Calu3 (cell line): ENCODE measurements around the gene CDC25A. TPM values are rescaled to one million over a fixed set of nuclear protein-coding genes. Genes with fewer than 3 reads are reported as not detected.

ENCODE experiments used
- BruUV-seq: library from RNA; stranded (reverse); fragments of 400-500 nt; replicated peaks from 2 replicates; lab custom pipeline; 2021; lab: Mats Ljungman, UMichigan
- CTCF ChIA-PET: fragments of 300-600 bp; sonication (Branson Sonifier 250); formaldehyde crosslinking; loops from one replicate; lab custom pipeline; 2022; ENCODE audit warnings: antibody characterized with exemption; lab: Charles Lee
- DNase-seq: peaks from one replicate; pipeline ENCODE4 v3.0.0; 2022
- H3K27ac Mint-ChIP-seq: one replicate; pipeline ENCODE4 v1.8.0; 2022; ENCODE audit warnings: mixed read lengths; ENCODE audit not compliant: unreplicated experiment
- H3K27me3 Mint-ChIP-seq: one replicate; pipeline ENCODE4 v1.8.0; 2022; ENCODE audit warnings: mixed read lengths; ENCODE audit not compliant: unreplicated experiment
- H3K36me3 Mint-ChIP-seq: one replicate; pipeline ENCODE4 v1.8.0; 2022; ENCODE audit warnings: mild to moderate bottlenecking, moderate library complexity, mixed read lengths; ENCODE audit not compliant: insufficient read depth, unreplicated experiment
- H3K4me1 Mint-ChIP-seq: one replicate; pipeline ENCODE4 v1.8.0; 2022; ENCODE audit warnings: mild to moderate bottlenecking, low read depth, mixed read lengths; ENCODE audit not compliant: unreplicated experiment
- H3K4me3 Mint-ChIP-seq: one replicate; pipeline ENCODE4 v1.8.0; 2022; ENCODE audit warnings: mild to moderate bottlenecking, low read depth, moderate library complexity, mixed read lengths; ENCODE audit not compliant: unreplicated experiment
- H3K9me3 Mint-ChIP-seq: one replicate; pipeline ENCODE4 v1.8.0; 2022; ENCODE audit warnings: low read depth, mixed read lengths; ENCODE audit not compliant: unreplicated experiment
- CTCF ChIP-seq: fragments of 200-600 bp; IDR thresholded peaks from one replicate; pipeline ENCODE4 v1.8.0; 2022; ENCODE audit warnings: antibody characterized with exemption; ENCODE audit not compliant: unreplicated experiment
- intact Hi-C: fragments of 100-400 bp; cut with micrococcal nuclease; formaldehyde crosslinking; loops from one replicate; pipeline ENCODE4 v1.10.0; 2022; ENCODE audit not compliant: unreplicated experiment
- total RNA-seq: library from RNA; stranded (reverse); gene quantifications from 2 replicates; pipeline ENCODE4 v1.2.3, GENCODE V29; 2022

CDC25A gene
- total RNA-seq, 1 experiment from 2014 or later: 18.2 TPM

DNA sequence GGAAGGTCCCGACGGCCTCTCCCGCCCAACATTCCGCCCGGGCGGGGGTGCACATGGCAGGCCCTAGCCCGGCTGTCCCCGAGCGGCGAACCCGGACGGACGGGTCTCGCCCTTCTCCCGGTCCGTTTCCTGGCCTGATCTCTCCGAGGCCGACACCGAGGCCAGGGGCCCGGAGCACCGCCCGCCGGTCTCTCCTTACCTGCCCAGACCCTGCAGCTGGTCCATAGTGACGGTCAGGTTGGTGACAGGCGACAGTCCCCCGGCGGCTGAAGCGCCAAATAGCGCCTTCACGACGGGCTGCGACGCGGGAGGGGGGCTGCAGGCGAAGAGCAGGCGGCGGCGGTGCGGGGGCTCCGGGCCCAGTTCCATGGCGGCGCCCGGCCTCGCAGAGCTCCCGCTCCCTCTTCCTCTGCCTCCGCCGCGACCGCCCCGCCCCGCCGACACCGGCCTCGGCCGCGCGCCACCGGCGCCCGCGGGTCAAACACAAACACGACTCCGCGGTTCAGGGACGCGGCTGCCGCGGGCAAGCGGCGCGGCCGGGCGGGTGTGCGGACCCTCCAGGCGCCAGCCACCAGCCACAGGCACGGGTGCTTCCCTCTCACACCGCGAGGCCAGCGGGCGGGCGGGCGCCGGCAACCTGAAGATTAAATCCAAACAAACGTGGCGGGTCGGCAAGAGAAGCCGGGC lies 495 bp downstream of the CDC25A start:
- Mint-ChIP-seq H3K36me3 (peaks cover 33% of the 10 kb centered on the region), H3K4me1 (peaks cover 38% of the 10 kb centered on the region), H3K9me3 (no peaks in the 10 kb centered on the region), H3K27ac (peak overlapping the region; percentile 93), H3K4me3 (peak overlapping the region; percentile 97), H3K27me3 (no peaks in the 10 kb centered on the region)
- no TSS peak for BruUV-seq
- intact Hi-C loops: no loop called here
- TF ChIP-seq CTCF: no peak
- DNase-seq: peak; percentile 59
- CTCF ChIA-PET: interaction anchor here (0.5 kb wide), 1 partner anchor 257 kb away, joined by 3 read pairs; no protein-coding TSS in a partner anchor

DNA sequence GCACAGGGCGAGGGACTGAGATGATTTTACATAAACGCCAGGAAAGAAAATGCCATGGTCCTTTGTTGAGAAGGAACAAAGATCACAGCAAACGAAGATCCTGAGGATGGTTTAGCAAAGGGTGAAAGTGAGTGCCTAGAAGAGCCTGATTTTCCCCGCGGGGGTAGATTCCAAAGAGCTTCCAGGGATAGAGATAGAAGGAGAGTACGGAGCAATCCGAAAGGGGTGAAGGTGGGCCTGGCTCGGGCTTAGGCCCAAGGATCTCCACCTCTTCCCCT lies 977 bp downstream of the CDC25A start:
- no TSS peak for BruUV-seq
- no peak for TF ChIP-seq CTCF
- Mint-ChIP-seq H3K9me3 (no peaks in the 10 kb centered on the region), H3K4me3 (peak overlapping the region; percentile 97), H3K4me1 (peaks cover 38% of the 10 kb centered on the region), H3K36me3 (peaks cover 33% of the 10 kb centered on the region), H3K27me3 (no peaks in the 10 kb centered on the region), H3K27ac (peak overlapping the region; percentile 93)
- intact Hi-C loops: no loop called here
- no peak for DNase-seq
- CTCF ChIA-PET: no interaction called here

- H3K4me1 Mint-ChIP-seq: peaks cover 38% of the 10 kb centered on the region
- no peak for TF ChIP-seq CTCF
- intact Hi-C loops: no loop called here
- DNase-seq: no peak
- peaks cover 33% of the 10 kb centered on the region for H3K36me3 Mint-ChIP-seq
- no TSS peak for BruUV-seq
- peak overlapping the region; percentile 97 for H3K4me3 Mint-ChIP-seq
- H3K27me3 Mint-ChIP-seq: no peaks in the 10 kb centered on the region
- CTCF ChIA-PET: no interaction called here
- H3K9me3 Mint-ChIP-seq: no peaks in the 10 kb centered on the region
- H3K27ac Mint-ChIP-seq: peak overlapping the region; percentile 93
Observed at GRCh38 chr3:48186631-48187300, 1.5 kb downstream of the CDC25A start.

- peaks cover 26% of the 10 kb centered on the region for H3K4me1 Mint-ChIP-seq
- H3K27me3 Mint-ChIP-seq: no peaks in the 10 kb centered on the region
- H3K27ac Mint-ChIP-seq: no peak overlapping the region
- no peak overlapping the region for H3K4me3 Mint-ChIP-seq
- no TSS peak for BruUV-seq
- peaks cover 39% of the 10 kb centered on the region for H3K36me3 Mint-ChIP-seq
- CTCF ChIA-PET: no interaction called here
- no peak for TF ChIP-seq CTCF
- no peaks in the 10 kb centered on the region for H3K9me3 Mint-ChIP-seq
- intact Hi-C loops: no loop called here
- no peak for DNase-seq
Observed at GRCh38 chr3:48185129-48185528, 3.1 kb downstream of the CDC25A start.
